HG03280 (cell line): Measurements from ENCODE around the gene TMA7.
A peak's percentile ranks its signal among the peaks of the same experiment; 100 is the strongest.
"Not testable (repeated sequence)": the region's sequence is repeated elsewhere in the genome, so short reads cannot be mapped to it uniquely, and the experiment has no call there.

ENCODE experiments used
- ATAC-seq: cut with Tn5 transposase; IDR thresholded peaks from one replicate; pipeline ENCODE4 v1.9.1; 2021; ENCODE audit warnings: mild to moderate bottlenecking, moderate library complexity; ENCODE audit not compliant: unreplicated experiment

The TMA7 gene

GRCh38 chr3:48435223-48435595, 4.8 kb upstream of the TMA7 start:
- ATAC-seq = no peak

- ATAC-seq = no peak
Observed at GRCh38 chr3:48435774-48436476, 4.1 kb upstream of the TMA7 start.

- ATAC-seq = no peak
Observed at GRCh38 chr3:48436477-48436787, 3.6 kb upstream of the TMA7 start.

- ATAC-seq = no peak
Observed at GRCh38 chr3:48436855-48437254, 3.2 kb upstream of the TMA7 start.

- ATAC-seq = no peak
Observed at GRCh38 chr3:48437812-48438211, 2.2 kb upstream of the TMA7 start.

- ATAC-seq = no peak
Observed at GRCh38 chr3:48440590-48440958, 517 bp downstream of the TMA7 start.

GRCh38 chr3:48441940-48442339, 1.9 kb downstream of the TMA7 start:
- no peak for ATAC-seq

- ATAC-seq = no peak
Observed at GRCh38 chr3:48445277-48445882, 5.3 kb downstream of the TMA7 start.

- no peak for ATAC-seq
Observed at GRCh38 chr3:48446043-48446424, 6.0 kb downstream of the TMA7 start.

- ATAC-seq = peak; percentile 91
Observed at GRCh38 chr3:48446425-48447193, 6.6 kb downstream of the TMA7 start, which contains the start of gene ATRIP. Gene ATRIP (plus strand): TSS chr3:48446737. CDS start chr3:48446846, 109 bp downstream.

GRCh38 chr3:48451270-48451669, 11.2 kb downstream of the TMA7 start:
- ATAC-seq = no peak

- ATAC-seq = no peak
Observed at GRCh38 chr3:48456456-48456855, 16.4 kb downstream of the TMA7 start.

- ATAC-seq = no peak
Observed at GRCh38 chr3:48459331-48459730, 19.3 kb downstream of the TMA7 start.

- no peak for ATAC-seq
Observed at GRCh38 chr3:48459773-48460516, 19.9 kb downstream of the TMA7 start.

- ATAC-seq = no peak
Observed at GRCh38 chr3:48460517-48460902, 20.5 kb downstream of the TMA7 start.

GRCh38 chr3:48461767-48462166, 21.7 kb downstream of the TMA7 start:
- not testable (repeated sequence) for ATAC-seq

GRCh38 chr3:48463703-48464102, 23.6 kb downstream of the TMA7 start:
- ATAC-seq = no peak

- ATAC-seq = no peak
Observed at GRCh38 chr3:48464713-48465221, 24.7 kb downstream of the TMA7 start.

- no peak for ATAC-seq
Observed at GRCh38 chr3:48465237-48465530, 25.1 kb downstream of the TMA7 start.

- ATAC-seq = peak; percentile 80
Observed at GRCh38 chr3:48465531-48466378, 25.7 kb downstream of the TMA7 start.
